ENCODE results near the gene PDK3.

The PDK3 gene

GRCh38 chrX:24563291-24564010, 98.4 kb downstream of the PDK3 start:
- DNase-seq, result no peak

GRCh38 chrX:24566240-24566639, 101.2 kb downstream of the PDK3 start:
- DNase-seq, result no peak

GRCh38 chrX:24567169-24567568, 102.1 kb downstream of the PDK3 start:
- no peak for DNase-seq

- DNase-seq, result no peak
Observed at GRCh38 chrX:24574743-24575142, 109.7 kb downstream of the PDK3 start.

- no peak for DNase-seq
Observed at GRCh38 chrX:24575496-24575895, 110.4 kb downstream of the PDK3 start.

- DNase-seq, result no peak
Observed at GRCh38 chrX:24577091-24577490, 112.0 kb downstream of the PDK3 start.
